ENCODE data around the gene ERVH48-1.
A peak's percentile ranks its signal among the peaks of the same experiment; 100 is the strongest.
"Not testable (repeated sequence)": the region's sequence is repeated elsewhere in the genome, so short reads cannot be mapped to it uniquely, and the experiment has no call there.

ERVH48-1 gene

GRCh38 chr21:42939582-42940413 lies 14.4 kb upstream of the ERVH48-1 start:
- peak; percentile 89 for DNase-seq (ENCODE audit: low spot score)

DNA sequence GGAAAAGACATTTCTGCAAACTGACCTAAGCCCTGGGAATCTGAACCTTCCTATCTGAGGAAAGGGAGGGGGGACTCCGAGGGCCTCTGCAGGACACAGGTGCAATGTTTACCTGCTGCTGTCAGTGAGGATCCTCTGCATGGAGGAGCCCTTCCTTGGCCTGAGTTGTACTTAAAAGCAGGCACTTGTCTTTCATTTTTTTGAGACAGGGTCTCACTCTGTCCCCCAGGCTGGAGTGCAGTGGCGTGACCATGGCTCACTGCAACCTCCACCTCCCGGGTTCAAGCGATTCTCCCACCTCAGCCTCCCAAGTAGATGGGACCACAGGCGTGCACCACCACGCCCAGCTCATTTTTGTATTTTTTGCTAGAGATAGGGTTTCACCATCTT lies 13.2 kb upstream of the ERVH48-1 start:
- not testable (repeated sequence) for DNase-seq (ENCODE audit: low spot score)

- no peak for DNase-seq (ENCODE audit: low spot score)
Observed at GRCh38 chr21:42937960-42938605, 12.7 kb upstream of the ERVH48-1 start.

- DNase-seq (ENCODE audit: low spot score), result not testable (repeated sequence)
Observed at GRCh38 chr21:42937034-42937940, 11.9 kb upstream of the ERVH48-1 start.

GRCh38 chr21:42936360-42936759 lies 10.9 kb upstream of the ERVH48-1 start:
- DNase-seq (ENCODE audit: low spot score), result not testable (repeated sequence)

GRCh38 chr21:42933973-42934372 lies 8.5 kb upstream of the ERVH48-1 start:
- not testable (repeated sequence) for DNase-seq (ENCODE audit: low spot score)

DNA sequence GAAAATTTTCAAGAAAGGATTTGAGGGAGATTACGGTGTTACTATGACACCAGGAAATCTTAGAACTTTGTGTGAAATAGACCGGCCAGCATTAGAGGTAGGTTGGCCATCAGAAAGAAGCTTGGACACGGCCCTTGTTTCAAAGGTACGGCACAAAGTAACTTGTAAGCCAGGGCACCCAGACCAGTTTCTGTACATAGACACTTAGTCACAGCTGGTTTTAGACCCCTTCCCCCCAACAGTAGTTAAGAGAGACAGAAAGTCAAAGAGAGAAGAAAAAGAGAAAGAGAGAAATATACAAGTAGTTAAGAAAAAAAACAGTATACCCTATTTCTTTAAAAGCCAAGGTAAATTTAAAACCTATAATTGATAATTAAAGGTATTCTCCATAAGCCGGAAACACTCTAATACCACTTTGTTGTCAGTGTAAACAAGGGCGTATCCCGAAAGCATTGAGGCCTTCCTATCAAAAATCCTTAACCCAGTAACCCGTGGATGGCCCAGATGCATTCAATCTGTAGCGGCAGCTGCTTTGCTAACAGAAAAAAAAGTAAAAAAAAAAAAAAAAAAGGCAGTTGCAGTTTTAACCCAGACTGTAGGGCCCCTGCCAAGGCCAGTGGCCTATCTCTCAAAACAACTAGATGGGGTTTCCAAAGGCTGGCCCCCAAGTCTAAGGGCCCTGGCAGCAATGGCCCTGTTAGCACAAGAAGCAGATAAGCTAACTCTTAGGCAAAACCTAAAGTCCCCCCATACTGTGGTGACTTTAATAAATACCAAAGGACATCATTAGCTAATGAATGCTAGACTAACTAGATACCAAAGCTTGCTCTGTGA lies 7.9 kb upstream of the ERVH48-1 start:
- DNase-seq (ENCODE audit: low spot score), result not testable (repeated sequence)

DNA sequence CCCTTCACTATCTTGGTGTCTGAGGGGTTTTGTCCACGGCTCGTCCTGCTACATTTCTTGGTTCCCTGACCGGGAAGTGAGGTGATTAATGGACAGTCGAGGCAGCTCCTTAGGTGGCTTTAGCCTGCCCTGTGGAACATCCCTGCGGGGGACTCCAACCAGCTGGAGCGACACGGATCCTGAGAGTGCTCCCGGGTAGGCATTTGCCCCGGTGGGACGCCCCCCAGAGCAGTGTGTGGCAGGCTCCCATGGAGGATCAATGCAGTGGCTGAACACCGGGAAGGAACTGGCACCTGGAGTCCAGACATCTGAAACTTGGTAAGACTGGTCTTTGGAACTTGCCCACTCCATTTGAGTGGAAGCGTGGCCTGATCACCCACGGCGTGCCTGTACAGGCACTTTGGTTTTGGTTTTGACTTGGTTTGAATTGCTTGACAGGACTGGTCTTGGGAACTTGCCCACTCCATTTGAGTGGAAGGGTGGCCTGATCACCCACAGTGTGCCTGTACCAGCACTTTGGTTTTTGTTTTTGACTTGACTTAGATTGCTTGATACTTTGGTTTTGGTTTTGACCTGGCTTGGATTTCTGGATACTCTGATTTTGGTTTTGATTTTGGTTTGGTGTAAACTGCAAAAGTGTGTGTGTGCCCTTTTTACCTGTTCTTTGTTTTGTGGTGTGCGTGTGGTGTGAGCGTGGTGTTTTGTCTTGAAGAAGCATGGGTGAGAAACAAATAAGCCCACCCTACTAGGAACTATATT lies 7.1 kb upstream of the ERVH48-1 start:
- DNase-seq (ENCODE audit: low spot score), result not testable (repeated sequence)

DNA sequence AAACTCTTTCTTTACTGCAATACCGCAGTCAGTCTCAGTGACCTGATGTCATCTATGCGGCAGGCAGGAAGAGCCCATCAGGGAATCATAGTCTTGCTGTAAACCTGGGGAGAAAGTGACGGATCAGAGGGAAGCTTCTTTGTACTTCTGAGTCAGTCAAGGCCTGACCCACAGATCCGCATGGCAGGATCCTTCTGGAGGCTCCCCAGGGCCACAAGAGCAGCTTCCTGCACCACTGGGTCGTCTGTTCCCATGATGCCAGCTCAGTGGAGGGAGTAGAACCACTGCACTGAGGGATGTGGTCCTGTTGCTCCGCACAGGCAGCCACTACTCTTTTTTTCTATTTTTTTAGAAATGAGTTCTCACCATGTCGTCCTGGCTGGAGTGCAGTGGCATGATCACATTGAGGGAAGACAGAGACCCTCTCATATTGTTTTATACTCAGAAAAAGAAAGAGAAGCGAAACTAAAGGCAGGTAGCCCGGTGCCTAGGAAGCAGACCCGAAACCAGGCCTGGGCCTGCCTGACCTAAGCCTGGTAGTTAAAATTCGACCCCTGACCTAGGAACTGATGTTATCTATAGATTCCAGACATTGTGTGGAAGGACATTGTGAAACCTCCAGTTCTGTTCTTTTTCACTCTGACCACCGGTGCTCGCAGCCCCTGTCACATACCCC lies 6.3 kb upstream of the ERVH48-1 start:
- DNase-seq (ENCODE audit: low spot score), result no peak

DNA sequence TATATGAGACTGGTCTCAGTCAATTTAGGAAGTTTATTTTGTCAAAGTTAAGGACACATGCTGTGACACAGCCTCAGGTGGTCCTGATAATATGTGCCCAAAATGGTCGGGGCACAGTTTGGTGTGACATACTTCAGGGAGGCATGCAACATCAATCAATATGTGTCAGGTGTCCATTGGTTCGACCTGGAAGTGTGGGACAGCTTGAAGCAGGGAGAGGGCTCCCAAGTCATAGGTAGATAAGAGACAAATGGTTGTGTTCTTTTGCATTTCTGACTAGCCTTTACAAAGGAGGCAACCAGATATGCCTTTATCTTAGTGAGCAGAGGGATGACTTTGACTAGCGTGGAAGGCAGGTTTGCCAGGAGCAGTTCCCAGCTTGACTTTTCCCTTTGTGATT lies 4.5 kb upstream of the ERVH48-1 start:
- DNase-seq (ENCODE audit: low spot score), result no peak

DNA sequence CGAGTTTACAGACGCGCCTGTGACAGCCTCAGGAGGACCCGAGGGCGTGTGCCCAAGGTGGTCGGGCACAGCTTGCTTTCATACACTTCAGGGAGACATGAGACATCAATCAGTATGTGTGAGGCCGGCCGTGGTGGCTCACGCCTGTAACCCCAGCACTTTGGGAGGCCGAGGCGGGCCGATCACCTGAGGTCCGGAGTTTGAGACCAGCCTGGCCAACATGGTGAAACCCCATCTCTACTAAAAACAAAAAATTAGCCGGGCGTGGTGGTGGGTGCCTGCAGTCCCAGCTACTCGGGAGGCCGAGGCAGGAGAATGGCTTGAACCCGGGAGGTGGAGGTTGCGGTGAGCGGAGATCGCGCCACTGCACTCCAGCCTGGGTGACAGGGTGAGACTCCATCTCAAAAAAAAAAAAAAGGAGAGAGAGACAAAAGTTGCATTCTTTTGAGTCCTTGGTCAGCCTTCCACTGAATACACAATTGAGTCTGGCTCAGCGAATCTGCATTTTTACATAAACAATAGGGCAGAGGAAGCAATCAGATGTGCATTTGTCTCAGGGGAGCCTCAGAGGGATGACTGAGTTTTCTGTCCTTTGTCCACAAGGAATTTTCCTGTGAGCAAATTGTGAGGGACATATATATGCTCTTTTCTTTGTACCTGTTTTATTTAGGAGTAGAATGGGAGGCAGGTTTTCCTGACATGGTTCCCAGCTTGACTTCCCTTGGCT lies 2.2 kb upstream of the ERVH48-1 start:
- not testable (repeated sequence) for DNase-seq (ENCODE audit: low spot score)

DNA sequence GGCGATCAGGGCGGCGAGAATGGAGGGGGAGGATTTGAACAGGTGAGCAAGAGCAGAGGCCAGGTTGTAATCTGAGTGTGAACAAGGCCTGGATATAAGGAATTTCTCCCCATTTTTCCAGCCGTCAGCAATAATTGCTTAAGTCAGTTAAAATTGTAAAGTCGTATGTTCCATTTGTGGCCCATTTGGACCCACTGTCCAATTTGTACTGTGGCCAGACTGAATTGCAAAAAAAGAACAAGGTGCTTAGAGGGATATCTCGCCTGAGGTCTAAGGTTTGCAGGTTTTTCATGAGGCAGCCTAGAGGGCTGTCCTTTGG lies 1.0 kb downstream of the ERVH48-1 start:
- no peak for DNase-seq (ENCODE audit: low spot score)

DNA sequence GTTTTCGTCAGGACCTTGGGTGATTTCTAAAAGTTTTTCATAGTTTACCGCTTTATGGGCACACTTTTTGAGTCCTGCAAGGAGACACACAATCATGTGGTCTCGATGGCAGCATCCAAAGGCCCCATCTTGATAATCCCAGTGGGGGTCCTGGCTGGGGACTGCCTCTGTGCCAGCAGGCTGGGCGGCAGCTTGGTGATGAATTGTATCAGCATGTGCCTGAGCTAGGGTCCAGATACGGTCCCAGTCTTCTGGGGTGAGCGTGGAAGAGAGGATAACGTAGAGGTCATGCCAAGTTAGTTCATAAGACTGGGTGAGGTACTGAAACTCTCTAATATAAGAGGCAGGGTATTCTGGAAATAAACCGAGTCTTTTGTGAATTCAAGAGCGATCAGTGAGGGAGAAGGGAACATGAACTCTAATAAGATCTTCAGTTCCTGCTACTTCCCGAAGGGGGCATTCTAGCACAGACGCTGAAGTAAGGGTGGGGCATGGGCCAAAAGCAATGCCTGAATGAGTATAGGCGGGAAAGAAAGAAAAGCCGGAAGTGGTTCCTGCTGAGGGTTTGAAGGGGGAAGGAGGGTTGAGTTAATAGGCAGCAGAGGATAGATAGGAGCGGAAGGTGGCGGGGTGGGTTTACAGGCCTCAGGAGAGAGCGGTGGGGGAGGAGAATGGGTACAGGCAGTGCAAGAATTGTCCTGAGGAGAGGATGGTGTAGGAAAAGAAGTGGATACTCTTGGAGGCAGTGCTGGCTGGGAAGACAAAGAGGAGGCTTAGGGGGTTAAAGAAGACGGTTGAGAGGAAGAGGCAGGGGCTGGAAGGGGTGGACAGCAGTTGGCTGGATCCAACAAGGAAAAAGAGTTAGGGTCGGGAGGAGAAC lies 1.6 kb downstream of the ERVH48-1 start:
- DNase-seq (ENCODE audit: low spot score), result peak; percentile 91

DNA sequence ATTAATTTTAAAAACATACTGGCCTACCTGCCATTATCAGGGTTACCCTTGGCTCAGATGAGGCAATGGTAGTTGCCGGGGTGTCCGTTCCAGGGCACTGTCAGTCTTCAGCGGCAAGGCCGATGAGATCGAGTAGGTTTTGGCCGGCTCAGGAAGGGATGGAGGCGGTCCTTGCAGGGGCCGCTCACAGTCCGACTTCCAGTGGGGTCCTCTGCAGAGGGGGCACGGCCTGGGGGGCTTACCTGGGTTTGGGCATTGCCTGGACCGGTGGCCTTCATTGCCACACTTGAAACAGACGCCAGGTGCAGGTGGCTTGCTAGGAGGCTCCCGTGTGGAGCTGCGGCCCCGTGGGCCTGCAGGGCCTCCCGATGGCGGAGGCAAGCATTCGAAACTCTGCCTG lies 2.5 kb downstream of the ERVH48-1 start:
- no peak for DNase-seq (ENCODE audit: low spot score)

DNA sequence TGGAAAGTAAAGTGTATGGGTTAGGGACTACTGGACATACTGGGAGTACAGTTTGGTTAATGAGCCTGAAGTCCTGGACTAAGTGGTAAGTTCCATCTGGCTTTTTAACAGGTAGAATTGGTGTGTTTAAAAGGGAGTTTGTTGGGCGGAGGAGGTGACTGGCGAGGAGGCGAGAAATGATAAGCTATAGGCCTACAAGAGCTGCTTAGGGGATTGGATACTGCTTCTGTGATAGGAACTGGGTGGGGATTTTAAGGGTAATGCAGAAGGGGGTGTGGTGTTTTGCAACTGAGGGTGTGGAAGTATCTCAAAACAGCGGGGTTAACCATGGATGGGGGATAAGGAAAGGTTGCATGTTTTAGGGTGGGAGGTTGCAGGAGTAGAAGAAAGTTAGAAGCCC lies 3.5 kb downstream of the ERVH48-1 start:
- DNase-seq (ENCODE audit: low spot score), result no peak

GRCh38 chr21:42918291-42918690 lies 7.1 kb downstream of the ERVH48-1 start:
- DNase-seq (ENCODE audit: low spot score), result no peak

- DNase-seq (ENCODE audit: low spot score), result peak; percentile 23
Observed at GRCh38 chr21:42913476-42913875, 12.0 kb downstream of the ERVH48-1 start.

GRCh38 chr21:42911920-42912319 lies 13.5 kb downstream of the ERVH48-1 start:
- not testable (repeated sequence) for DNase-seq (ENCODE audit: low spot score)

GRCh38 chr21:42908484-42908883 lies 16.9 kb downstream of the ERVH48-1 start:
- peak; percentile 32 for DNase-seq (ENCODE audit: low spot score)

Measured in kidney tubule cell (primary cell).